Fibroblast of mammary gland (primary cell): ENCODE results near the gene PPP2R1B.

Source experiments
- DNase-seq: peaks from one replicate; pipeline ENCODE4 v3.0.0-alpha.2; 2010; ENCODE audit warnings: low read depth
- H3K4me3 ChIP-seq: 2 replicates; pipeline ENCODE4 v1.5.1; 2011; ENCODE audit warnings: low read depth, mild to moderate bottlenecking, low read length, moderate library complexity; ENCODE audit not compliant: control insufficient read depth
- CTCF ChIP-seq: conservative IDR thresholded peaks from 2 replicates; pipeline ENCODE4 v1.5.1; 2011; ENCODE audit warnings: low read depth, low read length, inconsistent platforms; ENCODE audit not compliant: control insufficient read depth, insufficient read depth

PPP2R1B gene

GRCh38 chr11:111734101-111734953 lies 31.9 kb downstream of the PPP2R1B start:
- no peak overlapping the region for H3K4me3 ChIP-seq
- peak; percentile 37 for DNase-seq
- no peak for TF ChIP-seq CTCF

- TF ChIP-seq CTCF: no peak
- H3K4me3 ChIP-seq: no peak overlapping the region
- no peak for DNase-seq
Observed at GRCh38 chr11:111733611-111734088, 32.5 kb downstream of the PPP2R1B start.

- peak; percentile 88 for DNase-seq
- no peak for TF ChIP-seq CTCF
- no peak overlapping the region for H3K4me3 ChIP-seq
Observed at GRCh38 chr11:111733016-111733415, 33.2 kb downstream of the PPP2R1B start.

GRCh38 chr11:111731821-111732220 lies 34.4 kb downstream of the PPP2R1B start:
- no peak for TF ChIP-seq CTCF
- DNase-seq: no peak
- no peak overlapping the region for H3K4me3 ChIP-seq

GRCh38 chr11:111730871-111731591 lies 35.2 kb downstream of the PPP2R1B start:
- H3K4me3 ChIP-seq: no peak overlapping the region
- DNase-seq: no peak
- TF ChIP-seq CTCF: no peak

- DNase-seq: no peak
- H3K4me3 ChIP-seq: no peak overlapping the region
- no peak for TF ChIP-seq CTCF
Observed at GRCh38 chr11:111729831-111730311, 36.3 kb downstream of the PPP2R1B start.
